HS-27A (cell line): Measurements from ENCODE around the gene ADPGK.
"Not testable (repeated sequence)": the region's sequence is repeated elsewhere in the genome, so short reads cannot be mapped to it uniquely, and the experiment has no call there.

ENCODE experiments used
- DNase-seq: peaks from one replicate; pipeline ENCODE4 v3.0.0-alpha.2; 2012; ENCODE audit warnings: low read depth, missing footprints

ADPGK gene

GRCh38 chr15:72749700-72750099 is 33.9 kb downstream of the ADPGK start:
- DNase-seq, result no peak

- no peak for DNase-seq
These were observed 43.3 kb downstream of the ADPGK start for GRCh38 chr15:72740219-72740618.

DNA sequence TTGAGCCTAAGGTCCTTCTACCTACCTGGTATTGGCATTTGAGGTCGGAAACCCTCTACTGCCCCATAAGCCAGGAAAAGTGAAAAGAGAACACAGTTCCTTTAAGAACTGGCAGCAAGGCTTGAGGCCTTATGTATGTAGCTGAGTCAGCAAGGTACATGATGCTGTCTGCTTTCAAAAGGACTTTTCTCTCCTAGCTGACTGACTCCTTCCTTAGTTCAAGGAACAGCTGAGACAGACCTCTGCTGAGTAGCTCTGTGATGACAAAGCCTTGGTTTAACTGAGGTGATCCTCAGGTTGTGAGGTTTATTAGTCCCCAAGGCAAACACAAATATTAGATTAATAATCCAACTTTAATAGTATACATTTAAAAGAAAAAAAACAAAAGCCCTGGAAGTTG is 45.8 kb downstream of the ADPGK start:
- no peak for DNase-seq

- no peak for DNase-seq
These were observed 46.5 kb downstream of the ADPGK start for GRCh38 chr15:72737061-72737460.

DNA sequence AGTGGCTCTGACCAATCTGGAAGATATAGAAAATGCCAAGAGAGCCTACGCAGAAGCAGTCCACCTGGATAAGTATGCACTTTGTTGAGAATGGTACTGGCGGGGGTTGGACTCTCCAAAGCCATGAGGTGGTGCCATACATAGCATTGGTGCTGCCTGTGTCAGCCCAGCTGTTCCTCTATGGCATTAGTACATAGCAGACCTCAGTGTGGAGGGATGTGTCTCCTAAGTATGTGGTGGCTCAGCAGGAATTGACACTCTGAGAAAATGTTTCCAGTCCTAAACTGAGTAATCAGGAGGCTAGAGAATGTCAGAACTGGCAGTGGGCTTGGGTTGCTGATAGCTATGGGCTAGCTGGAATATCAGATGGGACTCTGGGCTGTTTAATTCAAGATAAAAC is 48.4 kb downstream of the ADPGK start:
- no peak for DNase-seq

GRCh38 chr15:72733941-72734738 is 49.4 kb downstream of the ADPGK start:
- DNase-seq, result no peak

GRCh38 chr15:72732516-72732915 is 51.0 kb downstream of the ADPGK start:
- no peak for DNase-seq

DNA sequence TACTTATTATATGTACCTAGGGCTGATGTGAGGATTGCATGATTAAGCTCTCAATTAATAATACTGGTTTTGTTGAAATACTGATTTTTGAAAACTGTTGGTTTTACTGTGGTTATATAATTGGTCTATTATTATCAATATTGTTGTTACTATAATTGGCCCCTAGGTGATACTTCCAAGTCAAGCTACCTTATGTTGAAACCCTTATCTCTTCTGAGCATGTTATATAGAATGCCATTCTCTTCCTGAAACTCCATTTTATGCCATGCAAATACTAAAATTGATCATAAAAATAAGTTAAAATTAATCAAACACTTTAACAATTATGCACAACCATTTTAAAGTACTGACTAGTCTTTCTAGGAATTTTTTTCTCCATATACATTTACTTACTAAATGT is 51.5 kb downstream of the ADPGK start:
- no peak for DNase-seq

DNA sequence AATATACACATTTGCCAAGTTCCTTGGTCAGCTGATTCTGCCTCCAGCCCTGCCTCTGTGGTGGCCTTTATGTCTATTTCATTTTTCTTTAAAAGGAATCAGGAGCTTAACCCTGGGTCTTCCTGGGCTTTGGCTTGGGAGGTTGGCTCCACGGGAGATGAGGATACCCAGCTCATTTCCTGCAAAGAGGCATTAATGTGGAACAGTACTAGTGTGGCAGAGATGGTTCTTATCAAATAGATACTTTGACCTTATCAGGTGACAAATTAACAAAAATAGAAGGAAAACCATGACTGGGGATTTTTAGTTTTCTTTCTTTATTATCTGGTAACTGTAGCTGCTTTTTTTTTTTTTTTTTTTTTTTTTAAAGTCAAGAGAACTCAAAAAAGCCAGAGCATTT is 54.7 kb downstream of the ADPGK start:
- DNase-seq, result no peak

- DNase-seq, result not testable (repeated sequence)
These were observed 55.3 kb downstream of the ADPGK start for GRCh38 chr15:72728249-72728648.

GRCh38 chr15:72727154-72727553 is 56.4 kb downstream of the ADPGK start:
- DNase-seq, result no peak

GRCh38 chr15:72725851-72726250 is 57.7 kb downstream of the ADPGK start:
- not testable (repeated sequence) for DNase-seq

GRCh38 chr15:72725446-72725845 is 58.1 kb downstream of the ADPGK start:
- no peak for DNase-seq

DNA sequence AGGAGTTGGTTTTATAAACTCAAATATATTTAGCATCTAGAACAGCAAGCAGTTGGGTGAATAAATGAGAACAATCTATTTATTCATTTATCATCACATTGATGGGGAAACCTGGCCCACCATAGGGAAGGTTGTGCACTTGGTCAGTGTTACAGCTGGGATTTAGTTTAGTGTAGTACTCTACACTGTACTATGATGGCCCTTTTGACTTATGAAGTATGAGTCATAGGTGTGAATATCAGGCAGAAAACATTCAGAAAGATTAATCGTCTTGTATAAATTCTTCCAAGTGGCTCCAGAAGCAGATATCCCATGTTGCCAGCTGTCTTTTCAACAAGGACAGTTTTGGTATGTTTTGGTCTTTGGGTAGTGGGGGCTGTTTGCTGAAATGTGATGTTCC is 59.5 kb downstream of the ADPGK start:
- no peak for DNase-seq

GRCh38 chr15:72722071-72722696 is 61.4 kb downstream of the ADPGK start:
- DNase-seq, result peak; percentile 48

DNA sequence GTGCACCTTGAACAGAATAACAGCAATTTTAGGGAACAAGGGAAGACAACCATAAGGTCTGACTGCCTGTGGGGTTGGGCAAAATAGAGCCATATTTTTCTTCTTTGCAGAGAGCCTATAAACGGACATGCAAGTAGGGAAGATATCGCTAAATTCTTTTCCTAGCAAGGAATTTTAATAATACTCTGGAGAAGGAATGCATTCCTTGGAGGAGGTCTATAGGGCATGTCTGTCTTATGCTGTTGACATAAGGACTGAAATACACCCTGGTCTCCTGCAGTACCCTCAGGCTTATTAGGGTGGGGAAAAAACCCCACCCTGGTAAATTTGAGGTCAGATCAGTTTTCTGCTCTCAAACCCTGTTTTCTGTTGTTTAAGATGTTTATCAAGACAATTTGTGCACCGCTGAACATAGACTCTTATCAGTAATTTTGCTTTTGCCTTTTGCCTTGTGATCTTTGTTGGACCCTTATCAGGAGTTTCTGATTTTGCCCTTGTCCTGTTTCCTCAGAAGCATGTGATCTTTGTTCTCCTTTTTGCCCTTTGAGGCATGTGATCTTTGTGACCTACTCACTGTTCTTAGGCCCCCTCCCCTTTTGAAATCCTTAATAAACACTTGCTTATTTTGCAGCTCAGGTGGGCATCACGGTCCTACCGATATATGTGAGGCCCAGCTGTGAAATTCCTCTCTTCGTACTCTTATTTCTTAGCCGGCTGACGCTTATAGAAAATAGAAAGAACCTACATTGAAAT is 74.8 kb downstream of the ADPGK start:
- not testable (repeated sequence) for DNase-seq

- DNase-seq, result no peak
These were observed 77.3 kb downstream of the ADPGK start for GRCh38 chr15:72706266-72706665.
